ENCODE data around the gene LCNL1.

GRCh38 chr9:137027369-137028262, 44.8 kb downstream of the LCNL1 start, which contains the start of gene ABCA2:
- no peak for TF ChIP-seq POLR2AphosphoS5 (IDR thresholded peaks at IDR 0.05; ENCODE audit: borderline replicate concordance, low read depth, low read length)
- no peak for TF ChIP-seq EZH2 (IDR thresholded peaks at IDR 0.05)
- no peak for TF ChIP-seq FOXP2 (optimal IDR thresholded peaks at IDR 0.05; ENCODE audit: control extremely low read depth, extremely low read length, insufficient read depth)
